Right renal cortex interstitium (tissue), 3 donors: ENCODE data around the gene ZFYVE28. TPM values are rescaled to one million over a fixed set of nuclear protein-coding genes. Genes with fewer than 3 reads are reported as not detected.
"Not testable (repeated sequence)": the region's sequence is repeated elsewhere in the genome, so short reads cannot be mapped to it uniquely, and the experiment has no call there.

Experiments used
- DNase-seq, 3 donors: peaks; one replicate each; pipeline ENCODE4 v3.0.0-alpha.2; 2013; ENCODE audit warnings: low read depth in 3 of 3, low spot score in 2 of 3
- polyA plus RNA-seq, 3 donors: library from polyadenylated mRNA; unstranded; fragments of 120-200 nt; gene quantifications; one replicate each; pipeline ENCODE4 v1.2.1, GENCODE V29; 2013; ENCODE audit not compliant: insufficient read length in 3 of 3

ZFYVE28 gene
- polyA plus RNA-seq, 3 donors, result 1.7 to 1.8 (median 1.8) TPM

DNA sequence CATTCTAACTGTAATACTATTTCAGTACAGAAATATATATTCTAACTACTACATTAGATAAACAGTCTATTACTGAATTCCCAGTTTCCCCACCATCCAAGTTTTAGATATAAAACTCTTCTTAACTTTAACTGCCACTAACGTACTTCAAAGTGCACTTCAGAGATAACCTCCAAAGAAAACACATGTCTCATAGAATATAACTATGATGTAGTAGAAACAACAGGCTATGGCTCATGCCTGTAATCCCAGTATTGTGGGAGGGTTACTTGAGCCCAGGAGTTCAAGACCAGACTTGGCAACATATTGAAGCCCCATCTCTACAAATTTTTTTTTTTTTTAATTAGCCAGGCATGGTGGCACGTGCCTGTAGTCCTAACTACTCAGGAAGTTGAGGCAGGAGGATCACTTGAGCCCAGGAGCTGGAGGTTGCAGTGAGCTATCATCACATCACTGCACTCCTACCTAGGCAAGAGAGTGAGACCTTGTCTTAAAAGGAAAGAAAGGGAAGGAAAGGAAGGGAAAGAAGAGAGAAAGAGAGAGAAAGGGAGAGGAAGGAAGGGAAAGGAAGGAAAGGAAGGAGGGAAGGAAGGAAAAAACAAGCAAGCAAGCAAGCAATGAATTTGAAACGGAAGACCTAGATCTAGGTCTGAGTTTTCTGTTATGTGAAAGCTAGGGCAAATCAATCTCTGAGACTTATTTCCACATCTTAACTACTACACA, 181.3 kb downstream of the ZFYVE28 start:
- no peak for DNase-seq

DNA sequence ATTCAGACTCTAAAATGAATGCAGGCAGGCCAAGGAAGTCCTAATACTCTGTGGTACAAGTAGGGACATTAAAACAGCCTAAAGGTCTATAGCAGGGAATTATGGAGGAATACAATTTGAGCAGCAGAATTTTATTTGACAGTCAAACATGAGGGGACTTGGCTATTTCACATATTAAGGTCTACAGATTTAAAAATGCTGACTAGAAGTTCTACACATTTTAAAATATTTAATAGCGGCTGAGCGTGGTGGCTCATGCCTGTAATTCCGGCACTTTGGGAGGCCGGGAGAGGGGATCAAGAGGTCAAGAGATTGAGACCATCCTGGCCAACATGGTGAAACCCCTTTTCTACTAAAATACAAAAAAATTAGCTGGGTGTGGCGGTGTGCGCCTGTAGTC, 187.4 kb downstream of the ZFYVE28 start:
- DNase-seq, result no peak

DNA sequence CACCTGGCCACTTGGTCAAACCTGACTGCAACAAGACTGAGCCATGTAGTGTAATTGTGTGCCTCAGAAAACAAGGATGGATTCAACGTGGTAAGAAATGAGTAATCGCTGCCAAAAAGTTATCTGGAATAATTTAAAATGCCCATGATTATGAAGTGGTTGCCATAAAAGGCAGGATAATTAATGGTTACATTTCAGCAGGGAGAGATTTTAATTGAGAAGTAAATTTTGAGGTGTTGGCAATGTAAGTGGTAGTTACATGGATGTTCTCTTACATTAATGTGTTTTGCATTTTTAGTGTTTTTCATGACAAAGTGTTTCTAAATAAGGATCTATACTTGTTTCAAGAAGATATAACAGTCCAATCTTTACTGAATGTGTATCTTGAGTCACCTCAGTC, 192.2 kb downstream of the ZFYVE28 start:
- DNase-seq, result no peak

DNA sequence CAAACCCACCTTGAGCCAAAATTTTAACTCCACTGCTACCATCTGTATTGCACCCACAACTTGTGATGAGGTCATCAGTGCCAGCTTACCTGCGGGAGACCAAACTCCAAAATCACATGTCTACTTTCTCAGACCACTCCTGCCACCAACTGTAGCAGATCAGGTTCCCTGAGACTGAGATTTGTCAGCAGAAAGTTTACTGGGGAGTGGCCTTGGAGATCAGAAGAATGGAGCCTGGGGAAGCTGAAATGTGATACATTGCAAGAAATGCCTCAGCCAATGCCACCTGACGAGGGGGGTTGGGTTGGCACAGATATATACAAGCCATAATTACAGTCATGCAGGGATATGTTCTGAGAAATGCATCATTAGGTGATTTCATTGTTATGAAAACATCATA, 195.6 kb downstream of the ZFYVE28 start:
- no peak for DNase-seq

- not testable (repeated sequence) for DNase-seq
Measured at GRCh38 chr4:2221378-2221777, 197.1 kb downstream of the ZFYVE28 start.

- DNase-seq, result peak in 1 of 3 donors; percentile 46
Measured at GRCh38 chr4:2220016-2220630, 198.3 kb downstream of the ZFYVE28 start.

Other genes with a start within 250 kb of the ZFYVE28 start
- gene HAUS3, start 176.5 kb downstream of the ZFYVE28 start, polyA plus RNA-seq, result 10 to 100 TPM; 17.0 to 21.1 (median 19.7) TPM
- 1 to 10 TPM; 2.5 to 3.3 (median 2.8) TPM for gene POLN, start 176.5 kb downstream of the ZFYVE28 start, polyA plus RNA-seq
- gene MXD4, start 156.5 kb downstream of the ZFYVE28 start, polyA plus RNA-seq, result 10 to 100 TPM; 46.4 to 46.8 (median 46.7) TPM
- under 1 TPM; 0.55 to 0.69 (median 0.57) TPM for gene CFAP99, start 310 bp upstream of the ZFYVE28 start, polyA plus RNA-seq
- 10 to 100 TPM; 61.3 to 68.2 (median 67.4) TPM for gene RNF4, start 50.5 kb upstream of the ZFYVE28 start, polyA plus RNA-seq
- 10 to 100 TPM; 23.3 to 25.7 (median 23.7) TPM for gene FAM193A, start 118.0 kb upstream of the ZFYVE28 start, polyA plus RNA-seq